GM18858 (cell line): ENCODE data around the gene ODAD4.
"Not testable (repeated sequence)": the region's sequence is repeated elsewhere in the genome, so short reads cannot be mapped to it uniquely, and the experiment has no call there.

Experiments
- ATAC-seq: cut with Tn5 transposase; IDR thresholded peaks from one replicate; pipeline ENCODE4 v1.9.1; 2021; ENCODE audit not compliant: unreplicated experiment

Gene ODAD4

DNA sequence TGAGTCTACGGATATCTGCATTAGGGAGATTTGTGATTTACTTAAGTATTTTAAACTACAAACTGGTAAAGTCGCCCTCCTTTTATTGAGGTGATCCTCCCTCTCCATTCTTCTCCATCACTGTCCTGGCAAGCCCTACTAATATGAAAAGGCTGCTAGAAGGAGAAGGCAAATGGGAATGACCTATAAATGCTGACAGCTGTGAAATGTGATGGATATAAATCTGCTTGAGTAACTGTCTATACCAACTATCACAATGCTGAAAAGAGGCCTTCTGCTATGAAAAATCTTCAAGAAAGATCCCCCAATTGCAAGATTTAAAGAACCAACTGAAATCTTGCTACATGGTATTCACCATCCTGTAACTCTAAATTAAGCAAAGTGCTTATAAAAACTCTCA, 71.3 kb downstream of the ODAD4 start:
- no peak for ATAC-seq

DNA sequence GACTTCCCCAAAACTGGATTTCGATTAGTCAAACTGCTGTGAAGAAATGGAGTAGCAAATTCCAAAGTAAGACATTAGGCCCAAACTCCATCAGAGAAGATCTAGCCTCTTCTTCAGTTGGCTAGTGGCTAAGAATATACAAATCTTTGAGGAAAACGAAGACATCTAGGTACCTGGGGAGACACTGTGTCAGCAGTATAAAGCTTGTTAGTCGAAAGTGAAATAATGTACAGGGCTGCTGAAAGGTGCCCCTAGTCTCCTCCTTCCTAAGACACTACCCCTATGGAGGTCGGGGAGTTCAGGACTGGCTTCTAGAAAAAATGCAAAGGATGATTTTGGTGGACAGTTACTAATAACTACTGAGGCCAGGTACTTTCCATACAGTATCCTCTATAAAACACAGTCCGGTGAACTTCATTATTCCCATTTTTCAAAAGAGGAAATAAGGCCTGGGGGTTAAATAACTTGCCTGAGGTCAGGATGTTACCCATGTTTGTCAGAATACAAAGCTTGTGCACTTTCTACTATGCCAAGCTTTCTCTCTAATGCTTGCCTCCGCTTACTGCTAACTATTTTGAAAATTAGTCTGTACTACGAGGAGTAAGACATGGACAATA, 71.9 kb downstream of the ODAD4 start:
- no peak for ATAC-seq

DNA sequence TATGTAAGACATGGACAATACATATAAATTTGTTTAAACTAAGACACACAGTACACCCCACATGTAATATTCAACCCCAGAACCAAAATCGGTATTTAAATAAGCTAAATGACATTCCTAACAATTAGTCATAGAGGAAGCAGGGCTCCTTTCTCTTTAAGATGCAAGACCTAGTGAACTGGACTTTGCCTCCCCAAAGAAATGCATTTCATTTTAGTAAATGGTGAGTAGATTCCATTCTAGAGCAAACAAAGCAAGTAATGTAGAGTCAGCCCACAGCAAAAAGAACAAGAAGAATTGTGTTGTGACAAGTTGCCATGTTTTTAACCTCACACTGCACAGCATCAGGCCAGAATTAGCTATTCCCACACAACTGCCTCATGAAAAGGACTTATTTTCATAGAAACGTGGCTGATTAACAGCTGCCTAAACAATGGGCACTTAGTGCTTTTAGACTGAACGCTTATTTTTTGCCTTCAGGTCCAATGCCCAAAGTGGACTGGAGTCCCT, 72.4 kb downstream of the ODAD4 start:
- no peak for ATAC-seq

DNA sequence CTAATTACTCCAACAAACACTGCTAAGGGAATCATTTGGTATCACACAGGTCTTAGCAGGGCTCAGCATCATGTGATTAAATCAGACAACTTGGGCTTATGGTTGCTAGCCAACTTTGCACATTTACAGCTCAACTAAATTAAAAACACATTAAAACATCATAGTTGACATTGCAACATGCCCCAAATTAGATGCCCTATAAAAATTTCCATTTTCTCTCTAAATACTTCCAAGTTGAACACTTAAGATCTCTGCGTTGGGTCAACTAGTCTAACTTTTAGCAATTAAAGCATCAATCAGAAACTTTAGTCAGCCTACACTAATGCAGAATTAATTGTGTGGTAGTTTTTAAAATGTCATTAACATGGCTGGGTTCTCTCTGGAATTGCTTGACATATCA, 74.7 kb downstream of the ODAD4 start:
- no peak for ATAC-seq

DNA sequence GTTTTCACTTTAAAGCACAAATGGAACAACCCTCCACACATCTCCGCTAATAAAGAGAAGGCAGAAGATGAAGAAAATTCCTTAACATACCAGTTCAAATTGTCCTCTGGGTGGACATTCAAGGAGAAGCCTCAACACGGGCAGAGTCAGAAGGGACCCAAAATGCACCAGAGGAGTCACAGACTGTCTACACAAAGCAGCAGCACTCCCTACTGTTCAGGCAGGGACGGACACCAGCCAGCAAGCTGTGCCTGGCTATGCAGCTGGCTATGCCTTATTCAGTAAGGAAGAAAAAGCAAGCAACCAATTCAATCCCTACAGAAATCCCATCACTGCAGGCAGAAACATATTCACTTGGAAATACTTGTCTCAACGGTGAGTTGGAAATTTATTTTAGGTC, 78.8 kb downstream of the ODAD4 start:
- no peak for ATAC-seq

DNA sequence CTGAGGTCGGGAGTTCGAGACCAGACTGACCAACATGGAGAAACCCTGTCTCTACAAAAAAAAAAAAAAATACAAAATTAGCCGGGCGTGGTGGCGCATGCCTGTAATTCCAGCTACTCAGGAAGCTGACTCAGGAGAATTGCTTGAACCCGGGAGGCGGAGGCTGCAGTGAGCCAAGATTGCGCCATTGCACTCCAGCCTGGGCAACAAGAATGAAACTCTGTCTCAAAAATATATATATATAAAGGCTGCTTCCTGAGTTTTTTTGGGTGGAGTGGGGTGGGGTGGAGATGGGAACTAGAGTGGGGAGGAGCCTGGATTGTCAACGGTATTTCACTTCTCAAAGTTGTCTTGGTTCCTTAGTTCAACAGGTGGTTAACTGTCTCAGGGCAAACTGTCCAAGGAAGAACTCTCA, 79.9 kb downstream of the ODAD4 start:
- ATAC-seq, result not testable (repeated sequence)

DNA sequence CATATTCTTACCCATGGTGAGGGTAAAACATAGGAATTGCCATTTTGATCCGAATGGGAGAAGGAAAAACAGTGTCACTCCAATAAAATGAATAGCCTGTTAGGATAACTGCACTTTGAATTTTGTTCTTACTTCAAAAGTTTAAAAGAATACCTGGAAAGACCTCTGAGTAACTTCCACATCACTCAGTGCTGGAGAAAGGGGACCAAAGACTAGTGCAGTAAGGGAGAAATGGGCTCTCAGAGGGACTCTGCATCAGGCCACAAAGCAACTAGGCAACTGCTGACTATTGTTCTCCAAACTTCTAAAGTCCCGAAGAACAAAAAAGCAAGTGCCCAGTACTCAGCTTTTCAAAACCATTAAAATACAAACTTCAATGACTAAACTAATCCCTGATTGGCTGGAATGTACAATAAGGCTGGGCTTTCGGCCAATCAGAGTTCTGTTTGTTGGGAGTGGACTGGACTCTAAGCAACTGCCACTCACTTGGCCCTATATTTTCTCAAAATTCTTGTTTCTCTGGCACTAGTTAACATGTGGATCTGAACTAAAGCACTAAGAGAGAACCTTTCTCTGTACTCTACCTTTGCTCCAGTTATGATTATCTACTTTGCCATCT, 80.6 kb downstream of the ODAD4 start:
- ATAC-seq, result no peak

DNA sequence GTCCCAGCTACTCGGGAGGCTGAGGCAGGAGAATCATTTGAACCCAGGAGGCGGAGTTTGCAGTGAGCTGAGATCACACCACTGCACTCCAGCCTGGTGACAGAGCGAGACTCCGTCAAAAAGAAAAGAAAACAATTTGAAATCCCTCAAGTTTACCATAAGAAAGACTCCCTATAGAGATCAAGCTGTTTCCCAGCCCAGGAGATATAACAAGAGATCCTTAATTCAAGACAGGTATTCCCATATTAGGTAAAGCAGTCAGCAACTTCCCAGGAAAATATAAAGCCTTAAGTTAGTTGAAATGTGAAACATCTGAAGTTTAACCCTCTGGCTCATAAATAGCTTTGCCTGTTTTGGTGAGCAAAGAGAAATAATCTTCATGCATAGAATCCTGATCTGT, 81.9 kb downstream of the ODAD4 start:
- ATAC-seq, result not testable (repeated sequence)

DNA sequence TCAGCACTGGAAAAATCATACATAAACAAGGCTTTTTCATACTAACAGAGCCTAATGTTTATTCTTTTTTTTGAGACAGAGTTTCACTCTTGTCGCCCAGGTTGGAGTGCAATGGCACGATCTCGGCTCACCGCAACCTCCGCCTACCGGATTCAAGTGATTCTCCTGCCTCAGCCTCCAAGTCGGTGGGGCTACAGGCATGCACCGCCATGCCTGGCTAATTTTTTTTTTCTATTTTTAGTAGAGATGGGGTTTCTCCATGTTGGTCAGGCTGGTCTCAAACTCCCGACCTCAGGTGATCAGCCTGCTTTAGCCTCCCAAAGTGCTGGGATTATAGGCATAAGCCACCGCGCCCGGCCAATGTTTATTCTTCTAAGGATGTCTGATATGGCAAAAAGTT, 83.3 kb downstream of the ODAD4 start:
- not testable (repeated sequence) for ATAC-seq
